NCI-H1105 treated with DMSO at 0.1 percent for 48 hours (cell line): Measurements from ENCODE around the gene PER1.

ENCODE experiments used
- DNase-seq: peaks from one replicate; lab custom pipeline; 2025; lab: John Stamatoyannopoulos, UW

The PER1 gene

GRCh38 chr17:8166731-8167130 lies 14.5 kb upstream of the PER1 start:
- no peak for DNase-seq

GRCh38 chr17:8164815-8165131 lies 12.6 kb upstream of the PER1 start:
- DNase-seq, result no peak

- DNase-seq, result no peak
Measured at GRCh38 chr17:8163978-8164814, 12.0 kb upstream of the PER1 start.

- DNase-seq, result peak; percentile 53
Measured at GRCh38 chr17:8162997-8163977, 11.1 kb upstream of the PER1 start.

GRCh38 chr17:8162233-8162996 lies 10.2 kb upstream of the PER1 start, which contains the start of gene VAMP2:
Gene VAMP2 (minus strand): TSS chr17:8162948. CDS start chr17:8162879, 69 bp downstream.
- DNase-seq, result peak; percentile 69

- DNase-seq, result no peak
Measured at GRCh38 chr17:8161289-8162232, 9.4 kb upstream of the PER1 start.

GRCh38 chr17:8160741-8161221 lies 8.6 kb upstream of the PER1 start:
- DNase-seq, result no peak

GRCh38 chr17:8160224-8160577 lies 8.0 kb upstream of the PER1 start:
- DNase-seq, result no peak

- DNase-seq, result no peak
Measured at GRCh38 chr17:8159459-8160223, 7.4 kb upstream of the PER1 start.

GRCh38 chr17:8159032-8159400 lies 6.8 kb upstream of the PER1 start:
- DNase-seq, result no peak

GRCh38 chr17:8158267-8159031 lies 6.2 kb upstream of the PER1 start:
- peak; percentile 73 for DNase-seq

GRCh38 chr17:8156246-8156992 lies 4.2 kb upstream of the PER1 start:
- DNase-seq, result peak; percentile 100

- DNase-seq, result no peak
Measured at GRCh38 chr17:8155996-8156245, 3.7 kb upstream of the PER1 start.

- no peak for DNase-seq
Measured at GRCh38 chr17:8155231-8155995, 3.2 kb upstream of the PER1 start.

- DNase-seq, result no peak
Measured at GRCh38 chr17:8154608-8155155, 2.5 kb upstream of the PER1 start.

GRCh38 chr17:8153957-8154607 lies 1.9 kb upstream of the PER1 start:
- peak; percentile 67 for DNase-seq

- DNase-seq, result no peak
Measured at GRCh38 chr17:8153525-8153956, 1.3 kb upstream of the PER1 start.
